GM23338 (cell line): Measurements from ENCODE around the gene EIF4E3. TPM values are rescaled to one million over a fixed set of nuclear protein-coding genes. Genes with fewer than 3 reads are reported as not detected.

Source experiments
- ATAC-seq: fragments of 200-7000 bp; cut with Tn5 transposase; 3 replicates; pipeline ENCODE4 v1.9.1; 2020
- DNase-seq: peaks from one replicate; pipeline ENCODE4 v3.0.0-alpha.2; 2015; ENCODE audit warnings: low spot score
- H2AFZ ChIP-seq: fragments of 200-600 bp; sonication (generic); 2 replicates; pipeline ENCODE4 v1.8.0; 2016; ENCODE audit warnings: antibody characterized with exemption, mild to moderate bottlenecking, moderate library complexity
- H3F3A ChIP-seq: fragments of 200-600 bp; sonication (generic); replicated peaks from 2 replicates; pipeline ENCODE4 v1.8.0; 2017; ENCODE audit warnings: antibody characterized with exemption, mixed run types, low read depth
- H3K27ac ChIP-seq: fragments of 200-600 bp; sonication (generic); 2 replicates; pipeline ENCODE4 v1.6.1; 2016; ENCODE audit warnings: low read depth
- H3K27me3 ChIP-seq: fragments of 200-600 bp; sonication (generic); 2 replicates; pipeline ENCODE4 v1.8.0; 2016; ENCODE audit warnings: mild to moderate bottlenecking, mixed run types, moderate library complexity; ENCODE audit not compliant: insufficient read depth
- H3K36me3 ChIP-seq: fragments of 200-600 bp; sonication (generic); 2 replicates; pipeline ENCODE4 v1.8.0; 2016; ENCODE audit warnings: mild to moderate bottlenecking; ENCODE audit not compliant: insufficient read depth
- H3K4me1 ChIP-seq: fragments of 200-600 bp; sonication (generic); 2 replicates; pipeline ENCODE4 v1.8.0; 2016; ENCODE audit warnings: mild to moderate bottlenecking, moderate library complexity; ENCODE audit not compliant: insufficient read depth
- H3K4me2 ChIP-seq: fragments of 200-600 bp; sonication (generic); 2 replicates; pipeline ENCODE4 v1.7.1; 2017; ENCODE audit warnings: mixed run types
- H3K4me3 ChIP-seq: fragments of 200-600 bp; sonication (generic); 2 replicates; pipeline ENCODE4 v1.6.1; 2016; ENCODE audit warnings: mixed run types
- H3K79me2 ChIP-seq: fragments of 200-600 bp; sonication (generic); replicated peaks from 2 replicates; pipeline ENCODE4 v1.8.0; 2017; ENCODE audit warnings: mild to moderate bottlenecking; ENCODE audit not compliant: insufficient read depth
- H3K9me2 ChIP-seq: fragments of 200-600 bp; sonication (generic); 2 replicates; pipeline ENCODE4 v1.8.0; 2017; ENCODE audit not compliant: insufficient read depth
- H4K20me1 ChIP-seq: fragments of 200-600 bp; sonication (generic); replicated peaks from 2 replicates; pipeline ENCODE4 v1.8.0; 2017; ENCODE audit warnings: mild to moderate bottlenecking; ENCODE audit not compliant: insufficient read depth
- H3K27ac Mint-ChIP-seq: 2 replicates; pipeline ENCODE4 v1.8.0; 2020; ENCODE audit warnings: inconsistent platforms, mild to moderate bottlenecking, moderate library complexity, mixed read lengths
- H3K27me3 Mint-ChIP-seq: 3 replicates; pipeline ENCODE4 v1.8.0; 2022; ENCODE audit warnings: low read depth, mild to moderate bottlenecking, moderate library complexity, mixed read lengths, inconsistent platforms; ENCODE audit not compliant: insufficient read depth, poor library complexity
- H3K36me3 Mint-ChIP-seq: 3 replicates; pipeline ENCODE4 v1.8.0; 2021; ENCODE audit warnings: low read depth, mild to moderate bottlenecking, inconsistent platforms, moderate library complexity, mixed read lengths
- H3K4me1 Mint-ChIP-seq: 3 replicates; pipeline ENCODE4 v1.8.0; 2020; ENCODE audit warnings: mild to moderate bottlenecking, inconsistent platforms, mixed read lengths
- H3K4me3 Mint-ChIP-seq: 3 replicates; pipeline ENCODE4 v1.8.0; 2021; ENCODE audit warnings: moderate library complexity, mild to moderate bottlenecking, inconsistent platforms, mixed read lengths
- H3K9me3 Mint-ChIP-seq: 3 replicates; pipeline ENCODE4 v1.8.0; 2020; ENCODE audit warnings: moderate library complexity, mild to moderate bottlenecking, inconsistent platforms, mixed read lengths
- CREB1 ChIP-seq: fragments of 250-450 bp; sonication (Bioruptor Pico); IDR thresholded peaks from 2 replicates; pipeline ENCODE4 v1.5.0; 2020; ENCODE audit warnings: low read depth, mild to moderate bottlenecking, moderate library complexity
- ETS1 ChIP-seq: IDR thresholded peaks from 2 replicates; pipeline ENCODE4 v1.6.1; 2016; ENCODE audit warnings: antibody characterized with exemption
- EZH2phosphoT487 ChIP-seq: fragments of 200-600 bp; sonication (generic); IDR thresholded peaks from one replicate; pipeline ENCODE4 v1.8.1; 2018; ENCODE audit warnings: antibody characterized with exemption; ENCODE audit not compliant: unreplicated experiment
- JUNB ChIP-seq: IDR thresholded peaks from one replicate; pipeline ENCODE4 v1.6.1; 2016; ENCODE audit warnings: antibody characterized with exemption; ENCODE audit not compliant: unreplicated experiment
- NANOG ChIP-seq: IDR thresholded peaks from 2 replicates; pipeline ENCODE4 v1.6.1; 2016; ENCODE audit warnings: antibody characterized with exemption, borderline replicate concordance
- POLR2AphosphoS5 ChIP-seq: IDR thresholded peaks from 2 replicates; pipeline ENCODE4 v1.6.1; 2016; ENCODE audit warnings: antibody characterized with exemption, low read depth
- REST ChIP-seq: IDR thresholded peaks from one replicate; pipeline ENCODE4 v1.6.1; 2018; ENCODE audit warnings: antibody characterized with exemption; ENCODE audit not compliant: unreplicated experiment
- STAT1 ChIP-seq: IDR thresholded peaks from one replicate; pipeline ENCODE4 v1.6.1; 2016; ENCODE audit warnings: antibody characterized with exemption; ENCODE audit not compliant: unreplicated experiment
- ZNF114 ChIP-seq: fragments of 250-450 bp; sonication (Bioruptor Pico); IDR thresholded peaks from 2 replicates; pipeline ENCODE4 v1.5.0; 2020; ENCODE audit warnings: mild to moderate bottlenecking, moderate library complexity
- ZNF331 ChIP-seq: fragments of 250-450 bp; sonication (Bioruptor Pico); IDR thresholded peaks from 2 replicates; pipeline ENCODE4 v1.5.0; 2020; ENCODE audit warnings: low read depth, mild to moderate bottlenecking, moderate library complexity
- polyA plus RNA-seq: library from polyadenylated mRNA; unstranded; fragments of >200 nt; fragmentation: Nextera tagmentation; extraction: Ambion mirVana; gene quantifications from 2 replicates; pipeline ENCODE4 v1.2.1, GENCODE V29; 2016
- total RNA-seq: library from RNA; depleted of rRNA; stranded (reverse); fragments of >200 nt; shearing (Covaris generic); gene quantifications from 2 replicates; pipeline ENCODE4 v1.2.3, GENCODE V29; 2014

The EIF4E3 gene
- total and polyA plus RNA-seq, 2 experiments from 2014 or later = 6.0 to 9.7 TPM

- no peaks in the 10 kb centered on the region for H3K4me1 ChIP-seq
- no peak overlapping the region for H3K4me3 Mint-ChIP-seq
- TF ChIP-seq ETS1 (no peak), JUNB (no peak), CREB1 (CRISPR knock-in tag) (no peak), ZNF331 (CRISPR knock-in tag) (no peak), STAT1 (no peak)
- DNase-seq (no peak), ATAC-seq (no peak)
- H3K27me3 ChIP-seq = no peaks in the 10 kb centered on the region
- no peak overlapping the region for H2AFZ ChIP-seq
- H3K9me3 Mint-ChIP-seq = peaks cover 3% of the 10 kb centered on the region; the same call in 2 of the 3 replicates
- no peak overlapping the region for H3K27ac ChIP-seq
- no peaks in the 10 kb centered on the region for H3F3A ChIP-seq
- peaks cover 2% of the 10 kb centered on the region; the same call in 1 of the 3 replicates for H3K36me3 Mint-ChIP-seq
- H4K20me1 ChIP-seq = no peaks in the 10 kb centered on the region
- no peaks in the 10 kb centered on the region for H3K9me2 ChIP-seq
- no peak overlapping the region for H3K4me2 ChIP-seq
- H3K27me3 Mint-ChIP-seq = peaks cover 3% of the 10 kb centered on the region
- H3K4me1 Mint-ChIP-seq = no peaks in the 10 kb centered on the region
- no peak overlapping the region for H3K27ac Mint-ChIP-seq
- no peaks in the 10 kb centered on the region; the same call in 1 of the 2 replicates for H3K36me3 ChIP-seq
- no peaks in the 10 kb centered on the region for H3K79me2 ChIP-seq
- H3K4me3 ChIP-seq = no peak overlapping the region
Measured at GRCh38 chr3:71634671-71635070, 90.5 kb downstream of the EIF4E3 start.

DNA sequence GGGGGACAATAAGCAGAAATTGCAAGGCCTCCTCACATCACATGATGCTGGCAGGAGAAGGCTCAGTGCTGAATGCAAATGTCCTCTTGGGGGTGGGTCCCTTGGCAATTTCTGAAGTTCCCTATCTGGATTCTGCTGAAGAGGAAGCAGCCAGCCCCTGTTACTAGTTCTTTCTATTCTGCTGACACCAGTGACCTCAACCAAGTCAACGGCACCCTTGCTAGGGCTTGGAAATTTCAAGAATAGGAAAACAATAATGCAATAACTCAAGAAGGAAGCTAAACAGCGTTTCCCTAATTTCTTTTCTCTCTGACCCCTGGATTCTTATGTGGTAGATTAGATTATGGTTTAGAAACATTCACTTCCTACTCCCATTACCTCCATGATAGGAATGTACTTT lies 95.5 kb downstream of the EIF4E3 start:
- Histone ChIP-seq H3K79me2 (no peaks in the 10 kb centered on the region), H3K4me3 (no peak overlapping the region), H3K4me1 (no peaks in the 10 kb centered on the region), H3K27me3 (no peaks in the 10 kb centered on the region), H2AFZ (no peak overlapping the region), H3K36me3 (no peaks in the 10 kb centered on the region), H3K9me2 (0 out of 2 replicates have a peak, but pooled peaks cover 4% of the 10 kb centered on the region), H4K20me1 (no peaks in the 10 kb centered on the region), H3F3A (no peaks in the 10 kb centered on the region), H3K27ac (no peak overlapping the region), H3K4me2 (no peak overlapping the region)
- ATAC-seq = no peak
- H3K36me3 Mint-ChIP-seq = peaks cover 2% of the 10 kb centered on the region; the same call in 1 of the 3 replicates
- no peak overlapping the region for H3K4me3 Mint-ChIP-seq
- TF ChIP-seq JUNB = no peak
- no peak for TF ChIP-seq NANOG
- no peak for TF ChIP-seq EZH2phosphoT487
- DNase-seq = no peak
- no peak overlapping the region for H3K27ac Mint-ChIP-seq
- H3K9me3 Mint-ChIP-seq = peaks cover 3% of the 10 kb centered on the region; the same call in 1 of the 3 replicates
- 0 out of 3 replicates have a peak, but pooled peaks cover 2% of the 10 kb centered on the region for H3K4me1 Mint-ChIP-seq
- peaks cover 3% of the 10 kb centered on the region for H3K27me3 Mint-ChIP-seq

GRCh38 chr3:71629289-71629688 lies 95.9 kb downstream of the EIF4E3 start:
- no peak for DNase-seq
- Histone ChIP-seq H2AFZ (no peak overlapping the region), H3F3A (no peaks in the 10 kb centered on the region), H3K36me3 (no peaks in the 10 kb centered on the region), H3K4me3 (no peak overlapping the region), H3K4me2 (no peak overlapping the region), H3K9me2 (0 out of 2 replicates have a peak, but pooled peaks cover 4% of the 10 kb centered on the region), H3K27me3 (no peaks in the 10 kb centered on the region), H3K79me2 (no peaks in the 10 kb centered on the region), H3K4me1 (no peaks in the 10 kb centered on the region), H3K27ac (no peak overlapping the region), H4K20me1 (no peaks in the 10 kb centered on the region)
- Mint-ChIP-seq H3K9me3 (peaks cover 3% of the 10 kb centered on the region; the same call in 1 of the 3 replicates), H3K4me1 (0 out of 3 replicates have a peak, but pooled peaks cover 2% of the 10 kb centered on the region), H3K4me3 (no peak overlapping the region), H3K27ac (no peak overlapping the region), H3K27me3 (peaks cover 3% of the 10 kb centered on the region), H3K36me3 (peaks cover 2% of the 10 kb centered on the region; the same call in 1 of the 3 replicates)
- ATAC-seq = no peak
- TF ChIP-seq JUNB = no peak
- no peak for TF ChIP-seq CREB1 (CRISPR knock-in tag)
- no peak for TF ChIP-seq ETS1
- no peak for TF ChIP-seq REST
- no peak for TF ChIP-seq ZNF114 (CRISPR knock-in tag)
- no peak for TF ChIP-seq NANOG
- no peak for TF ChIP-seq ZNF331 (CRISPR knock-in tag)
- no peak for TF ChIP-seq POLR2AphosphoS5
- TF ChIP-seq EZH2phosphoT487 = no peak
- no peak for TF ChIP-seq STAT1
